Dermis microvascular lymphatic vessel endothelial cell (primary cell): Measurements from ENCODE around the gene EPS8. TPM values are rescaled to one million over a fixed set of nuclear protein-coding genes. Genes with fewer than 3 reads are reported as not detected.
"Not testable (repeated sequence)": the region's sequence is repeated elsewhere in the genome, so short reads cannot be mapped to it uniquely, and the experiment has no call there.

Experiments used
- DNase-seq, 2 donors: peaks; one replicate each; pipeline versions ENCODE4 v3.0.0 to v3.0.0-alpha.2; 2010; ENCODE audit warnings: low read depth in 2 of 2
- total RNA-seq: library from RNA; depleted of rRNA; stranded (reverse); fragments of >200 nt; gene quantifications from 2 replicates; pipeline ENCODE4 v1.2.1, GENCODE V29; 2014

The EPS8 gene
- total RNA-seq, 1 donor from 2014 or later, result 12.1 TPM

GRCh38 chr12:15757553-15758255 is 31.5 kb downstream of the EPS8 start:
- DNase-seq, result peak in 1 of 2 donors; percentile 33

GRCh38 chr12:15756822-15757221 is 32.4 kb downstream of the EPS8 start:
- DNase-seq, result no peak

GRCh38 chr12:15754233-15754632 is 35.0 kb downstream of the EPS8 start:
- peak in 1 of 2 donors; percentile 67 for DNase-seq

- no peak for DNase-seq
Observed at GRCh38 chr12:15752785-15753184, 36.4 kb downstream of the EPS8 start.

GRCh38 chr12:15751741-15752140 is 37.4 kb downstream of the EPS8 start:
- DNase-seq, result peak in 1 of 2 donors; percentile 9

GRCh38 chr12:15749937-15750336 is 39.3 kb downstream of the EPS8 start:
- DNase-seq, result no peak

GRCh38 chr12:15741870-15742269 is 47.3 kb downstream of the EPS8 start:
- DNase-seq, result not testable (repeated sequence)

- DNase-seq, result no peak
Observed at GRCh38 chr12:15741082-15741481, 48.1 kb downstream of the EPS8 start.

GRCh38 chr12:15740389-15740788 is 48.8 kb downstream of the EPS8 start:
- DNase-seq, result not testable (repeated sequence)

- DNase-seq, result no peak
Observed at GRCh38 chr12:15738438-15739015, 50.7 kb downstream of the EPS8 start.

- no peak for DNase-seq
Observed at GRCh38 chr12:15735837-15736615, 53.2 kb downstream of the EPS8 start.

- no peak for DNase-seq
Observed at GRCh38 chr12:15733136-15733535, 56.1 kb downstream of the EPS8 start.

- no peak for DNase-seq
Observed at GRCh38 chr12:15732341-15733061, 56.7 kb downstream of the EPS8 start.

GRCh38 chr12:15731940-15732339 is 57.2 kb downstream of the EPS8 start:
- no peak for DNase-seq

- no peak for DNase-seq
Observed at GRCh38 chr12:15729097-15729496, 60.1 kb downstream of the EPS8 start.

GRCh38 chr12:15728118-15728598 is 61.0 kb downstream of the EPS8 start:
- peak; percentile 36 to 87 for DNase-seq

- no peak for DNase-seq
Observed at GRCh38 chr12:15726878-15727150, 62.4 kb downstream of the EPS8 start.

- DNase-seq, result no peak
Observed at GRCh38 chr12:15726027-15726877, 62.9 kb downstream of the EPS8 start.

GRCh38 chr12:15722951-15723350 is 66.2 kb downstream of the EPS8 start:
- DNase-seq, result no peak

GRCh38 chr12:15721316-15722115 is 67.7 kb downstream of the EPS8 start:
- no peak for DNase-seq
